Common myeloid progenitor, CD34-positive (primary cell): ENCODE measurements around the gene VIM.
A peak's percentile ranks its signal among the peaks of the same experiment; 100 is the strongest.

Source experiments
- CTCF ChIA-PET: fragments of 350-600 bp; sonication (Branson Sonifier 250); formaldehyde crosslinking; loops from one replicate; lab custom pipeline; 2021; ENCODE audit warnings: antibody characterized with exemption; lab: Charles Lee
- POLR2A ChIA-PET: fragments of 350-600 bp; sonication (Branson Sonifier 250); formaldehyde crosslinking; loops from one replicate; lab custom pipeline; 2021; ENCODE audit warnings: antibody characterized with exemption; lab: Charles Lee
- DNase-seq, 3 donors: peaks; one replicate each; pipeline versions ENCODE4 v3.0.0 to v3.0.0-alpha.2; 2013
- H3K27ac ChIP-seq, 2 experiments: 1 replicate in 1 of 2; 2 replicates in 1 of 2; pipeline ENCODE4 v1.7.0; 2013; ENCODE audit warnings: inconsistent platforms in 2 of 2, low read length in 2 of 2, mild to moderate bottlenecking in 2 of 2, low read depth in 1 of 2, moderate library complexity in 1 of 2; ENCODE audit not compliant: severe bottlenecking in 2 of 2, insufficient read depth in 1 of 2, poor library complexity in 1 of 2
- H3K27me3 ChIP-seq, 5 experiments: replicated peaks in 2 of 5; 1 replicate in 3 of 5; 2 replicates in 2 of 5; pipeline versions ENCODE4 v1.6.1 to v1.7.0; 2013; ENCODE audit warnings: low read length in 4 of 5, mild to moderate bottlenecking in 2 of 5, moderate library complexity in 2 of 5, inconsistent platforms in 1 of 5; ENCODE audit not compliant: insufficient read depth in 5 of 5, control insufficient read depth in 4 of 5
- H3K36me3 ChIP-seq, 4 experiments: 1 replicate in 2 of 4; 2 replicates in 2 of 4; pipeline versions ENCODE4 v1.6.1 to v1.7.0; 2013; ENCODE audit warnings: low read length in 3 of 4, control low read depth in 1 of 4, mild to moderate bottlenecking in 1 of 4; ENCODE audit not compliant: control insufficient read depth in 4 of 4, insufficient read depth in 4 of 4
- H3K4me1 ChIP-seq, 4 experiments: 1 replicate in 3 of 4; 2 replicates in 1 of 4; pipeline versions ENCODE4 v1.6.1 to v1.7.1; 2013; ENCODE audit warnings: low read length in 3 of 4, mild to moderate bottlenecking in 3 of 4, control low read depth in 1 of 4, inconsistent platforms in 1 of 4, moderate library complexity in 1 of 4; ENCODE audit not compliant: control insufficient read depth in 4 of 4, insufficient read depth in 4 of 4; ENCODE audit errors: control extremely low read depth in 1 of 4
- H3K4me3 ChIP-seq, 7 experiments: 1 replicate in 4 of 7; 2 replicates in 3 of 7; pipeline versions ENCODE4 v1.5.1 to v1.7.0; 2013; ENCODE audit warnings: mild to moderate bottlenecking in 7 of 7, low read length in 6 of 7, moderate library complexity in 6 of 7, inconsistent platforms in 2 of 7, low read depth in 2 of 7, control low read depth in 1 of 7; ENCODE audit not compliant: insufficient read depth in 4 of 7, control insufficient read depth in 1 of 7; ENCODE audit errors: extremely low read depth in 1 of 7
- H3K9me3 ChIP-seq, 5 experiments: 1 replicate in 4 of 5; 2 replicates in 1 of 5; pipeline versions ENCODE4 v1.6.1 to v1.7.1; 2013; ENCODE audit warnings: low read length in 4 of 5, mild to moderate bottlenecking in 2 of 5, inconsistent platforms in 1 of 5, low read depth in 1 of 5, moderate library complexity in 1 of 5; ENCODE audit not compliant: control insufficient read depth in 4 of 5, insufficient read depth in 2 of 5; ENCODE audit errors: control extremely low read depth in 1 of 5
- WGBS: methylation state at CpG from one replicate; pipeline ENCODE4 v1.1.5; 2013; ENCODE audit not compliant: insufficient coverage; 5-methylcytosine and 5-hydroxymethylcytosine counted together

VIM gene

GRCh38 chr10:17272648-17273047 is 44.6 kb downstream of the VIM start:
- H3K4me1 ChIP-seq: no peaks in the 10 kb centered on the region
- POLR2A ChIA-PET: no interaction called here
- peaks cover 0 to 15% (median 4%) of the 10 kb centered on the region in 5 experiments for H3K9me3 ChIP-seq
- H3K4me3 ChIP-seq: no peak overlapping the region
- no peaks in the 10 kb centered on the region for H3K27me3 ChIP-seq
- no peak overlapping the region for H3K27ac ChIP-seq
- WGBS: 97% methylated on average over 11 of the region's 12 CpGs
- CTCF ChIA-PET: interaction anchor here (0.7 to 1.6 kb wide), 4 partner anchors 17 to 194 kb away, joined by 3 read pairs; no protein-coding TSS in a partner anchor
- H3K36me3 ChIP-seq: no peaks in the 10 kb centered on the region
- DNase-seq: no peak

- Histone ChIP-seq H3K27me3 (no peaks in the 10 kb centered on the region), H3K4me1 (no peaks in the 10 kb centered on the region), H3K36me3 (no peaks in the 10 kb centered on the region), H3K4me3 (no peak overlapping the region), H3K27ac (no peak overlapping the region), H3K9me3 (peaks cover 0 to 17% (median 4%) of the 10 kb centered on the region in 5 experiments)
- ChIA-PET POLR2A (no interaction called here), CTCF (interaction anchor here (0.7 to 1.6 kb wide), 2 partner anchors 17 to 70 kb away, joined by 3 to 5 read pairs; no protein-coding TSS in a partner anchor)
- DNase-seq: peak in 2 of 3 donors; percentile 25 to 35
- WGBS: 100% methylated on average over 1 of the region's 2 CpGs
Observed at GRCh38 chr10:17273403-17273802, 45.4 kb downstream of the VIM start.

GRCh38 chr10:17276756-17277424 is 48.8 kb downstream of the VIM start:
- H3K27me3 ChIP-seq: no peaks in the 10 kb centered on the region
- peaks cover 0 to 24% (median 7%) of the 10 kb centered on the region in 5 experiments for H3K9me3 ChIP-seq
- ChIA-PET POLR2A (no interaction called here), CTCF (interaction anchor here (1.1 to 2.4 kb wide), 2 partner anchors 8 to 12 kb away, joined by 4 to 8 read pairs; no protein-coding TSS in a partner anchor)
- no peaks in the 10 kb centered on the region for H3K4me1 ChIP-seq
- no peak overlapping the region for H3K4me3 ChIP-seq
- H3K27ac ChIP-seq: no peak overlapping the region
- H3K36me3 ChIP-seq: no peaks in the 10 kb centered on the region
- 91% methylated on average over 8 of the region's 9 CpGs for WGBS
- no peak for DNase-seq

- Histone ChIP-seq H3K9me3 (peaks cover 0 to 36% (median 18%) of the 10 kb centered on the region in 5 experiments), H3K4me1 (no peaks in the 10 kb centered on the region), H3K27ac (no peak overlapping the region), H3K27me3 (no peaks in the 10 kb centered on the region), H3K36me3 (no peaks in the 10 kb centered on the region), H3K4me3 (no peak overlapping the region)
- no peak for DNase-seq
- ChIA-PET POLR2A (no interaction called here), CTCF (interaction anchor here (2.4 kb wide), 1 partner anchor 10 kb away, joined by 8 read pairs; no protein-coding TSS in a partner anchor)
- WGBS: 92% methylated on average over 3 of the region's 4 CpGs
Observed at GRCh38 chr10:17278607-17279240, 50.7 kb downstream of the VIM start.

- Histone ChIP-seq H3K9me3 (peaks cover 0 to 27% (median 10%) of the 10 kb centered on the region in 5 experiments), H3K36me3 (no peaks in the 10 kb centered on the region), H3K27ac (no peak overlapping the region), H3K4me1 (no peaks in the 10 kb centered on the region), H3K27me3 (no peaks in the 10 kb centered on the region), H3K4me3 (no peak overlapping the region)
- CTCF ChIA-PET: no interaction called here
- POLR2A ChIA-PET: no interaction called here
- no peak for DNase-seq
- 100% methylated on average over 1 of the region's 3 CpGs for WGBS
Observed at GRCh38 chr10:17282311-17282710, 54.3 kb downstream of the VIM start.

GRCh38 chr10:17286562-17287550 is 58.8 kb downstream of the VIM start:
- CTCF ChIA-PET: interaction anchor here (1.0 to 1.3 kb wide), 3 partner anchors 16 to 586 kb away, joined by 3 read pairs; no protein-coding TSS in a partner anchor
- POLR2A ChIA-PET: no interaction called here
- Histone ChIP-seq H3K4me3 (no peak overlapping the region), H3K4me1 (peaks cover 0 to 4% (median 0%) of the 10 kb centered on the region in 4 experiments), H3K27ac (no peak overlapping the region), H3K27me3 (no peaks in the 10 kb centered on the region), H3K36me3 (no peaks in the 10 kb centered on the region), H3K9me3 (peaks cover 0 to 17% (median 7%) of the 10 kb centered on the region in 5 experiments)
- WGBS: 94% methylated on average over 10 of the region's 10 CpGs
- no peak for DNase-seq
